Small intestine (tissue), 7 donors: ENCODE measurements around the gene PHC1. TPM values are rescaled to one million over a fixed set of nuclear protein-coding genes. Genes with fewer than 3 reads are reported as not detected.

Experiments
- DNase-seq, 2 donors: peaks; one replicate each; pipeline versions ENCODE4 v3.0.0 to v3.0.0-alpha.2; 2013
- FAIRE-seq: peaks from 2 replicates; lab custom pipeline; 2012; peaks lifted over from hg19 to GRCh38; lab: Jason Lieb, UNC
- H3K27ac ChIP-seq, 3 donors: one replicate each; pipeline ENCODE4 v1.5.1; 2013; ENCODE audit warnings: low read length in 2 of 3, mild to moderate bottlenecking in 2 of 3, control low read depth in 1 of 3, inconsistent platforms in 1 of 3, low read depth in 1 of 3, moderate library complexity in 1 of 3
- H3K27me3 ChIP-seq, 3 donors: one replicate each; pipeline ENCODE4 v1.6.1; 2013; ENCODE audit warnings: low read length in 3 of 3, inconsistent platforms in 1 of 3; ENCODE audit not compliant: control insufficient read depth in 3 of 3, insufficient read depth in 3 of 3
- H3K36me3 ChIP-seq, 3 donors: one replicate each; pipeline ENCODE4 v1.6.1; 2013; ENCODE audit warnings: low read length in 3 of 3, inconsistent platforms in 1 of 3, low read depth in 1 of 3, mild to moderate bottlenecking in 1 of 3, moderate library complexity in 1 of 3; ENCODE audit not compliant: control insufficient read depth in 3 of 3, insufficient read depth in 2 of 3
- H3K4me1 ChIP-seq, 3 donors: one replicate each; pipeline ENCODE4 v1.6.1; 2013; ENCODE audit warnings: low read length in 2 of 3, inconsistent platforms in 1 of 3, low read depth in 1 of 3, mild to moderate bottlenecking in 1 of 3, moderate library complexity in 1 of 3; ENCODE audit not compliant: control insufficient read depth in 3 of 3, insufficient read depth in 2 of 3
- H3K4me3 ChIP-seq, 3 donors: one replicate each; pipeline ENCODE4 v1.5.1; 2013; ENCODE audit warnings: low read length in 3 of 3, control low read depth in 1 of 3, inconsistent platforms in 1 of 3, low read depth in 1 of 3, mild to moderate bottlenecking in 1 of 3, moderate library complexity in 1 of 3
- H3K9me3 ChIP-seq, 2 donors: one replicate each; pipeline ENCODE4 v1.6.1; 2013; ENCODE audit warnings: low read depth in 1 of 2, low read length in 1 of 2; ENCODE audit not compliant: control insufficient read depth in 2 of 2, insufficient read depth in 1 of 2
- WGBS, 3 donors: extraction: QIAGEN DNeasy Blood & Tissue Kit; methylation state at CpG; one replicate each; pipeline ENCODE4 v1.1.7; 2013; 5-methylcytosine and 5-hydroxymethylcytosine counted together
- polyA plus RNA-seq, 4 donors: library from polyadenylated mRNA; stranded (reverse) in 3 of 4; unstranded in 1 of 4; fragments of 200-250 nt in 3 of 4; fragments of 120-200 nt in 1 of 4; gene quantifications; one replicate each; pipeline versions ENCODE4 v1.2.1 to v1.2.3, GENCODE V29; 2013
- donor health status: healthy with polysubstance abuse.
- donor health status: control.
- donor health status: control.
- donor health status: Bipolar disorder and iron deficiency.
- donor health status: healthy.

The PHC1 gene
- polyA plus RNA-seq, 4 donors, result 3.2 to 22.4 (median 7.1) TPM

DNA sequence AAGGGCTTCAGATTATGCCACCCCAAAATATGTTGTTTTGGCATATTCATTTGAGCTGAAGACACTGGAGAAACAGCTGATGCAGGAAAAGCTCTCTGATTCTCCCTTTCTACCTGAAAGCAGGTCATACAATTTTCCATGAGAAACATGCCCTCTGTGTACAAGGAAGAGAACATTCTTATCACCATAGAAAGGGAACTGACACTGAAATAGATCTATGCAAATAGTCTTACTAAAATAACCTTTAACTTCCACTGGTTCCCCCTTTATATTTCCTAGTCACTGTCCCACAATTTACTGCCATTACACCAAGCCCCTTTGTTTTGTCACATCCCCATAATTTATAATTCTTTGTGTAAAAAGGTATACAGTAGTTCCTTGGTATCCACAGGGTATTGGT lies 9.6 kb upstream of the PHC1 start:
- Histone ChIP-seq H3K27ac (no peak overlapping the region), H3K9me3 (no peaks in the 10 kb centered on the region), H3K4me3 (no peak overlapping the region), H3K27me3 (no peaks in the 10 kb centered on the region), H3K4me1 (no peaks in the 10 kb centered on the region), H3K36me3 (no peaks in the 10 kb centered on the region)
- no peak for FAIRE-seq
- DNase-seq, result no peak

DNA sequence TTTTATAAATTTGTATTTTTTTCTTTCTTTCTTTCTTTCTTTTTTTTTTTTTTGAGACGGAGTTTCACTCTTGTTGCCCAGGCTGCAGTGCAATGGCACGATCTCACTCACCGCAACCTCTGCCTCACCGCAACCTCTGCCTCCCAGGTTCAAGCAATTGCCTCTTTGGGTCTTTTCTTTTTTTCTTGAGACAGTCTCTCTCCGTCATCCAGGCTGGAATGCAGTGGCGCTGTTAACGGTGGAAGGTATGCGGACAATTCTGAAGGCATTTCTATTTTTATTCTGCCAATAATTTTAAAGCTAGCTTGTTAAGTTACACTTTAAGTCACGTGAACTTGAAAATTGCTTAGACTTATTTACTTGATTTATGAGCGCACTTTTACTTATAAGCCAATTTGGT lies 8.8 kb upstream of the PHC1 start:
- Histone ChIP-seq H3K4me1 (no peaks in the 10 kb centered on the region), H3K27ac (no peak overlapping the region), H3K4me3 (no peak overlapping the region), H3K36me3 (no peaks in the 10 kb centered on the region), H3K27me3 (no peaks in the 10 kb centered on the region), H3K9me3 (no peaks in the 10 kb centered on the region)
- WGBS, 3 donors, result 85 to 94% (median 88%) methylated on average over 6 to 10 of the region's 10 CpGs
- FAIRE-seq (no peak), DNase-seq (no peak)

- H3K4me3 ChIP-seq, result no peak overlapping the region
- 87 to 90% (median 87%) methylated on average over 16 of the region's 16 CpGs for WGBS, 3 donors
- DNase-seq (no peak), FAIRE-seq (no peak)
- H3K27ac ChIP-seq, result no peak overlapping the region
- H3K9me3 ChIP-seq, result no peaks in the 10 kb centered on the region
- no peaks in the 10 kb centered on the region for H3K4me1 ChIP-seq
- no peaks in the 10 kb centered on the region for H3K27me3 ChIP-seq
- no peaks in the 10 kb centered on the region for H3K36me3 ChIP-seq
Observed at GRCh38 chr12:8906266-8907180, 7.8 kb upstream of the PHC1 start.

DNA sequence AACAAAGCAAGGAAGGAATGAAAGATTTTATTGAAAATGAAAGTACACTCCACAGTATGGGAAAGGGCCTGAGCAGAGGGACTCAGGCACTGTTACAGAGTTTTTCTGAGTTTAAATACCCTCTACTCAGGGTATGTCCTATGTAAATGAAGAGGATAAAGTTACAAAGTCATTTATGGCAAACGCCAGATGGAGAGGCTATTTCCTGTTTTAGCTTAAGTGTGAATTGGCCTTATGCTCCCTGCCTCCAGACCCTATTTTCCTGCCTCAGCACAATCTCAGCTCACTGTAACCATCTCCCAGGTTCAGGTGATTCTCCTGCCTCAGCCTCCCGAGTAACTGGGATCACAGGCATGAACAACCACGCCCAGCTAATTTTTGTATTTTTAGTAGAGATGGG lies 6.8 kb upstream of the PHC1 start:
- FAIRE-seq (no peak), DNase-seq (no peak)
- Histone ChIP-seq H3K4me1 (no peaks in the 10 kb centered on the region), H3K27me3 (no peaks in the 10 kb centered on the region), H3K4me3 (no peak overlapping the region), H3K9me3 (no peaks in the 10 kb centered on the region), H3K27ac (no peak overlapping the region), H3K36me3 (no peaks in the 10 kb centered on the region)
- WGBS, 3 donors, result 72 to 85% (median 76%) methylated on average over 3 of the region's 3 CpGs

- Histone ChIP-seq H3K36me3 (no peaks in the 10 kb centered on the region), H3K27ac (no peak overlapping the region), H3K27me3 (no peaks in the 10 kb centered on the region), H3K9me3 (no peaks in the 10 kb centered on the region), H3K4me3 (no peak overlapping the region), H3K4me1 (peaks cover 0 to 8% (median 0%) of the 10 kb centered on the region in 3 donors)
- WGBS, 3 donors, result 68 to 84% (median 80%) methylated on average over 5 of the region's 5 CpGs
- FAIRE-seq (no peak), DNase-seq (no peak)
Observed at GRCh38 chr12:8909752-8910151, 4.6 kb upstream of the PHC1 start.

DNA sequence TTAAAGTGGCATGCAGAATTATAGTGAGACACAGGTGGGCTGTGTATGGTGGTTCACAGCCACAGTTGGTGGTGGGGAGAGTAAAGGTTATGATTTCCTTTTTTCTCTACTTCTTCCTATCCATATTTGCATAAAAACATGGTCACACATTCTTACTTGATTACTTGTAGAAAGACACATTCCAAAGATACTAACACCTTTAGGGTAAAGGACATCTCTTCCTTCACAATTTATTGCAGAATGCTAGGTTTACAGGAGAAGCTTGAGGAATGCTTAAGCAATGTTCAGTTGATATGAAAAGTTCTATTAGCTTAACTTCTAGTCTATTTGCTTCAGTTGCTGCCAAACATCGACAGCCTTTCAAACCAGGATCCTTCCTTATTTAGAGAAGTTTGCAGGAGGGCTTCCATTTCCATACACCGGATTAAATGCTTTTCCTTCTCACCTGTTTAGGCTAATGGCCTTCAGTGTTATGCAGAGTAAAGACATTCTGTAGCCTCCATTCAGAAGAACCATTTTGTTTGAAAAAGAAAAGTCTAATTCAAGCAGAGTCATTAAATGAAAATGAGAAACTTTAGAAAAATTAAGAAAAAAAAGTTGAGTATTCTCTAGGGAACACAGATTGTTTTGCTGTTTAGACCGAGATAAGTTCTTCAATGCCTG lies 2.6 kb upstream of the PHC1 start:
- H3K9me3 ChIP-seq, result no peaks in the 10 kb centered on the region
- H3K4me1 ChIP-seq, result peaks cover 0 to 8% (median 3%) of the 10 kb centered on the region in 3 donors
- DNase-seq (no peak), FAIRE-seq (no peak)
- H3K27ac ChIP-seq, result no peak overlapping the region
- no peak overlapping the region for H3K4me3 ChIP-seq
- WGBS, 3 donors, result 74 to 80% (median 75%) methylated on average over 3 of the region's 3 CpGs
- no peaks in the 10 kb centered on the region for H3K36me3 ChIP-seq
- H3K27me3 ChIP-seq, result peaks cover 0 to 2% (median 0%) of the 10 kb centered on the region in 3 donors

DNA sequence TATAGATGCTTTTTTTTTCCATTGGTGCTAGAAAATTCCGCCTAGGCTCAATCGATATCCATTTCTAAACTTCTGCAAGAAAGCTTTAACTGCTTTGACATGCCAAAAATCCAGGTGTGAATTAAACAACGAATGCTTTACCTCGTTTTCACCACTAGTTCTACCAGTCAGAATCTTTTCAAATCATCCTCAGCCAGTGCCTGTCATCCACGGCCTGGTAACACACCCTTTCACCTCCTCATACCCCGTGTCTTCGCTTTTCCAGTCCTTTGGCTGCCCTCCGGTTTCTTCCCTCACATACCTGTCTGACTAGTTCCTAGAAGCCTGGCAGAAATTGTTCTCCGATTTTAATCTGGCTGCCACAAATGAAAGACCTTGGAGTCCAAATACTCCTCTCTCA lies 1.4 kb upstream of the PHC1 start:
- Histone ChIP-seq H3K27me3 (peaks cover 0 to 2% (median 0%) of the 10 kb centered on the region in 3 donors), H3K9me3 (no peaks in the 10 kb centered on the region), H3K4me1 (peaks cover 0 to 8% (median 3%) of the 10 kb centered on the region in 3 donors), H3K4me3 (no peak overlapping the region), H3K36me3 (no peaks in the 10 kb centered on the region), H3K27ac (peak overlapping the region in 1 of 3 donors; percentile 74)
- FAIRE-seq (no peak), DNase-seq (peak; percentile 10 to 15)
- 13 to 36% (median 20%) methylated on average over 9 of the region's 9 CpGs for WGBS, 3 donors

GRCh38 chr12:8913702-8914032 lies 642 bp upstream of the PHC1 start:
- peak overlapping the region; percentile 9 to 74 (median 72) for H3K27ac ChIP-seq
- H3K36me3 ChIP-seq, result no peaks in the 10 kb centered on the region
- H3K4me3 ChIP-seq, result peak overlapping the region in 2 of 3 donors; percentile 61 to 78
- peaks cover 0 to 2% (median 0%) of the 10 kb centered on the region in 3 donors for H3K27me3 ChIP-seq
- H3K9me3 ChIP-seq, result no peaks in the 10 kb centered on the region
- DNase-seq, result no peak
- 13 to 15% (median 15%) methylated on average over 6 of the region's 6 CpGs for WGBS, 3 donors
- peaks cover 0 to 8% (median 3%) of the 10 kb centered on the region in 3 donors for H3K4me1 ChIP-seq
- no peak for FAIRE-seq
